GM18858 (cell line): ENCODE data around the gene IRF8.
"Not testable (repeated sequence)": the region's sequence is repeated elsewhere in the genome, so short reads cannot be mapped to it uniquely, and the experiment has no call there.

Experiments
- ATAC-seq: cut with Tn5 transposase; IDR thresholded peaks from one replicate; pipeline ENCODE4 v1.9.1; 2021; ENCODE audit not compliant: unreplicated experiment

Gene IRF8

GRCh38 chr16:85867189-85867588, 31.8 kb upstream of the IRF8 start:
- no peak for ATAC-seq

- no peak for ATAC-seq
Measured at GRCh38 chr16:85868495-85868894, 30.5 kb upstream of the IRF8 start.

GRCh38 chr16:85869206-85869605, 29.8 kb upstream of the IRF8 start:
- no peak for ATAC-seq

GRCh38 chr16:85869785-85870558, 29.0 kb upstream of the IRF8 start:
- ATAC-seq = no peak

GRCh38 chr16:85871756-85872155, 27.2 kb upstream of the IRF8 start:
- ATAC-seq = no peak

GRCh38 chr16:85872734-85873133, 26.2 kb upstream of the IRF8 start:
- ATAC-seq = no peak

GRCh38 chr16:85873153-85873552, 25.8 kb upstream of the IRF8 start:
- no peak for ATAC-seq

- ATAC-seq = not testable (repeated sequence)
Measured at GRCh38 chr16:85874031-85874430, 24.9 kb upstream of the IRF8 start.

- ATAC-seq = no peak
Measured at GRCh38 chr16:85878407-85878806, 20.6 kb upstream of the IRF8 start.

- no peak for ATAC-seq
Measured at GRCh38 chr16:85878875-85879274, 20.1 kb upstream of the IRF8 start.

GRCh38 chr16:85879549-85879948, 19.4 kb upstream of the IRF8 start:
- no peak for ATAC-seq

GRCh38 chr16:85879975-85880831, 18.8 kb upstream of the IRF8 start:
- ATAC-seq = peak; percentile 69

GRCh38 chr16:85880861-85881260, 18.1 kb upstream of the IRF8 start:
- no peak for ATAC-seq

- ATAC-seq = no peak
Measured at GRCh38 chr16:85881436-85881835, 17.5 kb upstream of the IRF8 start.

- ATAC-seq = no peak
Measured at GRCh38 chr16:85882181-85882810, 16.7 kb upstream of the IRF8 start.

- ATAC-seq = no peak
Measured at GRCh38 chr16:85883813-85884212, 15.1 kb upstream of the IRF8 start.

GRCh38 chr16:85884808-85885463, 14.0 kb upstream of the IRF8 start:
- no peak for ATAC-seq

GRCh38 chr16:85885537-85885936, 13.4 kb upstream of the IRF8 start:
- ATAC-seq = no peak

- ATAC-seq = peak; percentile 64
Measured at GRCh38 chr16:85888405-85889331, 10.3 kb upstream of the IRF8 start.
